H1 (cell line): ENCODE measurements around the gene C2orf92.

Experiments
- CHD2 ChIP-seq: IDR thresholded peaks from 2 replicates; pipeline ENCODE4 v1.6.1; 2012; ENCODE audit warnings: low read length, improper control_type of control experiment
- CREB1 ChIP-seq: IDR thresholded peaks from 2 replicates; pipeline ENCODE4 v1.6.1; 2012; ENCODE audit warnings: inconsistent platforms
- EP300 ChIP-seq, 2 experiments: IDR thresholded peaks; 1 replicate in 1 of 2; 2 replicates in 1 of 2; pipeline ENCODE4 v1.6.1; 2011 to 2012; ENCODE audit warnings: low read depth in 2 of 2, low read length in 2 of 2, mild to moderate bottlenecking in 2 of 2, borderline replicate concordance in 1 of 2, inconsistent platforms in 1 of 2, moderate library complexity in 1 of 2
- EZH2 ChIP-seq: fragments of 200-600 bp; sonication (generic); IDR thresholded peaks from 2 replicates; pipeline ENCODE4 v1.7.1; 2012; ENCODE audit warnings: low read depth, mild to moderate bottlenecking, moderate library complexity, low read length, inconsistent platforms; ENCODE audit not compliant: severe bottlenecking
- HDAC2 ChIP-seq, 2 experiments: fragments of 300-600 bp in 1 of 2; sonication (generic) in 1 of 2; IDR thresholded peaks; 2 replicates each; pipeline ENCODE4 v1.6.1; 2011 to 2012; ENCODE audit warnings: low read depth in 2 of 2, low read length in 2 of 2, mild to moderate bottlenecking in 2 of 2, moderate library complexity in 2 of 2, borderline replicate concordance in 1 of 2, inconsistent platforms in 1 of 2
- POLR2A ChIP-seq, 2 experiments: IDR thresholded peaks; 1 replicate in 1 of 2; 2 replicates in 1 of 2; pipeline ENCODE4 v1.6.1; 2011; ENCODE audit warnings: low read depth in 2 of 2, low read length in 2 of 2, mild to moderate bottlenecking in 2 of 2; ENCODE audit errors: control extremely low read depth in 1 of 2
- TBP ChIP-seq: IDR thresholded peaks from 2 replicates; pipeline ENCODE4 v1.6.1; 2011; ENCODE audit warnings: low read depth, low read length, improper control_type of control experiment
- TF ChIP-seq, protein P1 (sequence below), 3 experiments: IDR thresholded peaks; 1 replicate in 2 of 3; 2 replicates in 1 of 3; pipeline versions ENCODE4 v1.5.1 to v1.6.1; 2011; ENCODE audit warnings: low read length in 3 of 3, mild to moderate bottlenecking in 3 of 3, inconsistent platforms in 2 of 3, low read depth in 1 of 3, moderate library complexity in 1 of 3; ENCODE audit not compliant: insufficient read depth in 1 of 3; ENCODE audit errors: control extremely low read depth in 1 of 3
- TF ChIP-seq, protein P2 (sequence below): IDR thresholded peaks from 2 replicates; pipeline ENCODE4 v1.6.1; 2012; ENCODE audit warnings: low read length, inconsistent platforms

GRCh38 chr2:97728091-97728731, 58.7 kb downstream of the C2orf92 start:
- TF ChIP-seq CREB1 (no peak), POLR2A (IDR thresholded peaks at IDR 0.05; ENCODE audit: control extremely low read depth in 1 of 2, low read depth in 2 of 2, low read length in 2 of 2) (no peak), HDAC2 (IDR thresholded peaks at IDR 0.05; ENCODE audit: borderline replicate concordance in 1 of 2, low read depth in 2 of 2, low read length in 2 of 2) (no peak), EP300 (IDR thresholded peaks at IDR 0.05; ENCODE audit: borderline replicate concordance in 1 of 2, low read depth in 2 of 2, low read length in 2 of 2) (no peak), TBP (no peak), EZH2 (no peak), CHD2 (no peak)
- TF ChIP-seq, protein P1, sequence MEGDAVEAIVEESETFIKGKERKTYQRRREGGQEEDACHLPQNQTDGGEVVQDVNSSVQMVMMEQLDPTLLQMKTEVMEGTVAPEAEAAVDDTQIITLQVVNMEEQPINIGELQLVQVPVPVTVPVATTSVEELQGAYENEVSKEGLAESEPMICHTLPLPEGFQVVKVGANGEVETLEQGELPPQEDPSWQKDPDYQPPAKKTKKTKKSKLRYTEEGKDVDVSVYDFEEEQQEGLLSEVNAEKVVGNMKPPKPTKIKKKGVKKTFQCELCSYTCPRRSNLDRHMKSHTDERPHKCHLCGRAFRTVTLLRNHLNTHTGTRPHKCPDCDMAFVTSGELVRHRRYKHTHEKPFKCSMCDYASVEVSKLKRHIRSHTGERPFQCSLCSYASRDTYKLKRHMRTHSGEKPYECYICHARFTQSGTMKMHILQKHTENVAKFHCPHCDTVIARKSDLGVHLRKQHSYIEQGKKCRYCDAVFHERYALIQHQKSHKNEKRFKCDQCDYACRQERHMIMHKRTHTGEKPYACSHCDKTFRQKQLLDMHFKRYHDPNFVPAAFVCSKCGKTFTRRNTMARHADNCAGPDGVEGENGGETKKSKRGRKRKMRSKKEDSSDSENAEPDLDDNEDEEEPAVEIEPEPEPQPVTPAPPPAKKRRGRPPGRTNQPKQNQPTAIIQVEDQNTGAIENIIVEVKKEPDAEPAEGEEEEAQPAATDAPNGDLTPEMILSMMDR (IDR thresholded peaks at IDR 0.05; ENCODE audit: control extremely low read depth in 1 of 3, insufficient read depth in 1 of 3, low read depth in 1 of 3, low read length in 3 of 3) = no peak
- TF ChIP-seq, protein P2, sequence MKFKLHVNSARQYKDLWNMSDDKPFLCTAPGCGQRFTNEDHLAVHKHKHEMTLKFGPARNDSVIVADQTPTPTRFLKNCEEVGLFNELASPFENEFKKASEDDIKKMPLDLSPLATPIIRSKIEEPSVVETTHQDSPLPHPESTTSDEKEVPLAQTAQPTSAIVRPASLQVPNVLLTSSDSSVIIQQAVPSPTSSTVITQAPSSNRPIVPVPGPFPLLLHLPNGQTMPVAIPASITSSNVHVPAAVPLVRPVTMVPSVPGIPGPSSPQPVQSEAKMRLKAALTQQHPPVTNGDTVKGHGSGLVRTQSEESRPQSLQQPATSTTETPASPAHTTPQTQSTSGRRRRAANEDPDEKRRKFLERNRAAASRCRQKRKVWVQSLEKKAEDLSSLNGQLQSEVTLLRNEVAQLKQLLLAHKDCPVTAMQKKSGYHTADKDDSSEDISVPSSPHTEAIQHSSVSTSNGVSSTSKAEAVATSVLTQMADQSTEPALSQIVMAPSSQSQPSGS = no peak
